Stomach (tissue), 9 donors: ENCODE data around the gene RHBG. TPM values are rescaled to one million over a fixed set of nuclear protein-coding genes. Genes with fewer than 3 reads are reported as not detected.
"Not testable (repeated sequence)": the region's sequence is repeated elsewhere in the genome, so short reads cannot be mapped to it uniquely, and the experiment has no call there.

Source experiments
- DNase-seq, 2 donors: peaks; one replicate each; pipeline versions ENCODE4 v3.0.0 to v3.0.0-alpha.2; 2013 to 2019
- H3K27ac ChIP-seq, 5 donors: fragments of 200-600 bp in 4 of 5; sonication (generic) in 4 of 5; one replicate each; pipeline ENCODE4 v1.5.1; 2013 to 2019; ENCODE audit warnings: mild to moderate bottlenecking in 1 of 5, moderate library complexity in 1 of 5
- H3K27me3 ChIP-seq, 3 donors: fragments of 200-600 bp; sonication (generic); one replicate each; pipeline ENCODE4 v1.5.1; 2017 to 2019; ENCODE audit warnings: mixed run types in 1 of 3
- H3K36me3 ChIP-seq, 4 donors: fragments of 200-600 bp; sonication (generic); 1 replicate in 3 of 4; 2 replicates in 1 of 4; pipeline ENCODE4 v1.5.1; 2016 to 2019
- H3K4me1 ChIP-seq, 4 donors: fragments of 200-600 bp; sonication (generic); one replicate each; pipeline ENCODE4 v1.5.1; 2016 to 2019
- H3K4me3 ChIP-seq, 4 donors: fragments of 200-600 bp; sonication (generic) in 3 of 4; one replicate each; pipeline ENCODE4 v1.5.1; 2016 to 2019; ENCODE audit warnings: mild to moderate bottlenecking in 1 of 4
- H3K9me3 ChIP-seq, 4 donors: fragments of 200-600 bp; sonication (generic); one replicate each; pipeline ENCODE4 v1.5.1; 2016 to 2019
- CTCF ChIP-seq, 7 experiments: fragments of 450-650 bp in 4 of 7; fragments of 200-600 bp in 3 of 7; sonication (generic) in 3 of 7; IDR thresholded peaks; one replicate each; pipeline ENCODE4 v1.5.1; 2016 to 2019; ENCODE audit warnings: antibody characterized with exemption in 7 of 7, control low read depth in 2 of 7, mild to moderate bottlenecking in 1 of 7
- EP300 ChIP-seq: sonication (generic); formaldehyde crosslinking; IDR thresholded peaks from one replicate; pipeline ENCODE4 v1.6.1; 2017; ENCODE audit warnings: antibody characterized with exemption
- POLR2A ChIP-seq, 4 donors: fragments of 450-650 bp; IDR thresholded peaks; one replicate each; pipeline ENCODE4 v1.6.1; 2016; ENCODE audit warnings: antibody characterized with exemption in 4 of 4, control low read depth in 2 of 4, mild to moderate bottlenecking in 1 of 4, moderate library complexity in 1 of 4
- POLR2AphosphoS5 ChIP-seq, 3 donors: sonication (generic); formaldehyde crosslinking; IDR thresholded peaks; one replicate each; pipeline ENCODE4 v1.6.1; 2016; ENCODE audit warnings: antibody characterized with exemption in 3 of 3
- WGBS, 5 donors: extraction: QIAGEN DNeasy Blood & Tissue Kit in 3 of 5; methylation state at CpG; one replicate each; pipeline versions ENCODE4 v1.1.5 to v1.1.7; 2013 to 2018; 5-methylcytosine and 5-hydroxymethylcytosine counted together
- intact Hi-C: fragments of 100-400 bp; cut with DNase I; formaldehyde crosslinking; loops from one replicate; pipeline ENCODE4 v1.15.1; 2023; ENCODE audit warnings: low total_unique reads
- polyA plus RNA-seq, 3 donors: library from polyadenylated mRNA; stranded (reverse); fragments of 200-250 nt; gene quantifications; one replicate each; pipeline ENCODE4 v1.2.3, GENCODE V29; 2013
- total RNA-seq, 5 donors: library from RNA; depleted of rRNA; stranded (reverse); fragments of >200 nt; gene quantifications; one replicate each; pipeline versions ENCODE4 v1.1.0 to v1.2.3, GENCODE V29; 2014 to 2016
- donor health status: healthy with polysubstance abuse.
- donor health status: Bipolar disorder and iron deficiency.
- donor health status: healthy.

Gene RHBG
- total and polyA plus RNA-seq, 8 donors, result 0.70 TPM; not detected in 7

- no peak for TF ChIP-seq POLR2A (IDR thresholded peaks at IDR 0.05)
- Histone ChIP-seq H3K9me3 (no peaks in the 10 kb centered on the region), H3K4me1 (peaks cover 7 to 19% (median 14%) of the 10 kb centered on the region in 4 donors), H3K36me3 (no peaks in the 10 kb centered on the region), H3K27me3 (peaks cover 3 to 79% (median 15%) of the 10 kb centered on the region in 3 donors), H3K27ac (no peak overlapping the region), H3K4me3 (no peak overlapping the region)
- 75 to 92% (median 85%) methylated on average over 1 to 5 of the region's 5 CpGs for WGBS, 5 donors
- intact Hi-C loops, result no loop called here
- no peak for DNase-seq
Measured at GRCh38 chr1:156366378-156367166, 2.4 kb upstream of the RHBG start.

GRCh38 chr1:156367383-156368156 is 1.4 kb upstream of the RHBG start:
- 78 to 87% (median 84%) methylated on average over 9 of the region's 9 CpGs for WGBS, 5 donors
- no peaks in the 10 kb centered on the region for H3K9me3 ChIP-seq
- peaks cover 3 to 84% (median 15%) of the 10 kb centered on the region in 3 donors for H3K27me3 ChIP-seq
- H3K4me1 ChIP-seq, result peaks cover 7 to 19% (median 14%) of the 10 kb centered on the region in 4 donors
- TF ChIP-seq CTCF (IDR thresholded peaks at IDR 0.05) (no peak), POLR2A (IDR thresholded peaks at IDR 0.05) (no peak), EP300 (no peak), POLR2AphosphoS5 (IDR thresholded peaks at IDR 0.05) (no peak)
- H3K27ac ChIP-seq, result no peak overlapping the region
- intact Hi-C loops, result no loop called here
- no peak overlapping the region for H3K4me3 ChIP-seq
- no peak for DNase-seq
- H3K36me3 ChIP-seq, result no peaks in the 10 kb centered on the region

- intact Hi-C loops, result no loop called here
- H3K27me3 ChIP-seq, result peaks cover 3 to 89% (median 15%) of the 10 kb centered on the region in 3 donors
- H3K9me3 ChIP-seq, result no peaks in the 10 kb centered on the region
- TF ChIP-seq CTCF (IDR thresholded peaks at IDR 0.05) (no peak), EP300 (no peak), POLR2A (IDR thresholded peaks at IDR 0.05) (no peak), POLR2AphosphoS5 (IDR thresholded peaks at IDR 0.05) (no peak)
- H3K4me3 ChIP-seq, result no peak overlapping the region
- no peak overlapping the region for H3K27ac ChIP-seq
- peaks cover 7 to 19% (median 14%) of the 10 kb centered on the region in 4 donors for H3K4me1 ChIP-seq
- WGBS, 5 donors, result 71 to 80% (median 75%) methylated on average over 6 to 7 of the region's 7 CpGs
- DNase-seq, result no peak
- H3K36me3 ChIP-seq, result no peaks in the 10 kb centered on the region
Measured at GRCh38 chr1:156368157-156368658, 803 bp upstream of the RHBG start.

GRCh38 chr1:156369685-156370286 is 775 bp downstream of the RHBG start:
- Histone ChIP-seq H3K4me3 (peak overlapping the region in 2 of 4 donors; percentile 44 to 55), H3K4me1 (peaks cover 7 to 19% (median 14%) of the 10 kb centered on the region in 4 donors), H3K27me3 (peaks cover 3 to 76% (median 15%) of the 10 kb centered on the region in 3 donors)
- H3K9me3 ChIP-seq, DNase-seq, H3K27ac ChIP-seq, intact Hi-C loops, H3K36me3 ChIP-seq: not testable (repeated sequence)
- 87 to 96% (median 93%) methylated on average over 10 of the region's 10 CpGs for WGBS, 5 donors
